HFF-Myc (cell line): ENCODE data around the gene TMEM132D.

Experiments used
- DNase-seq: peaks from one replicate; pipeline ENCODE4 v3.0.0-alpha.2; 2011; ENCODE audit warnings: low read depth; ENCODE audit errors: extremely low read depth
- H3K4me3 ChIP-seq: replicated peaks from 2 replicates; pipeline ENCODE4 v1.5.1; 2011; ENCODE audit warnings: low read depth, mild to moderate bottlenecking, control low read depth, low read length
- CTCF ChIP-seq: IDR thresholded peaks from 2 replicates; pipeline ENCODE4 v1.5.1; 2012; ENCODE audit warnings: mild to moderate bottlenecking, low read depth, low read length, control low read depth; ENCODE audit errors: missing control alignments

The TMEM132D gene

GRCh38 chr12:129136694-129137325 is 767.0 kb downstream of the TMEM132D start:
- H3K4me3 ChIP-seq: no peak overlapping the region
- no peak for TF ChIP-seq CTCF
- DNase-seq: no peak

- no peak overlapping the region for H3K4me3 ChIP-seq
- no peak for TF ChIP-seq CTCF
- no peak for DNase-seq
Observed at GRCh38 chr12:129127771-129128170, 776.1 kb downstream of the TMEM132D start.

- no peak for DNase-seq
- no peak overlapping the region for H3K4me3 ChIP-seq
- TF ChIP-seq CTCF: no peak
Observed at GRCh38 chr12:129127211-129127610, 776.6 kb downstream of the TMEM132D start.

GRCh38 chr12:129119537-129119936 is 784.3 kb downstream of the TMEM132D start:
- no peak for DNase-seq
- TF ChIP-seq CTCF: no peak
- H3K4me3 ChIP-seq: no peak overlapping the region

GRCh38 chr12:129115558-129115957 is 788.3 kb downstream of the TMEM132D start:
- DNase-seq: no peak
- no peak for TF ChIP-seq CTCF
- no peak overlapping the region for H3K4me3 ChIP-seq

GRCh38 chr12:129110575-129110974 is 793.2 kb downstream of the TMEM132D start:
- H3K4me3 ChIP-seq: no peak overlapping the region
- no peak for TF ChIP-seq CTCF
- no peak for DNase-seq
